NCI-H69 (cell line): ENCODE results near the gene SUN3.
"Not testable (repeated sequence)": the region's sequence is repeated elsewhere in the genome, so short reads cannot be mapped to it uniquely, and the experiment has no call there.

Source experiments
- DNase-seq: peaks from one replicate; lab custom pipeline; 2025; lab: John Stamatoyannopoulos, UW

SUN3 gene

DNA sequence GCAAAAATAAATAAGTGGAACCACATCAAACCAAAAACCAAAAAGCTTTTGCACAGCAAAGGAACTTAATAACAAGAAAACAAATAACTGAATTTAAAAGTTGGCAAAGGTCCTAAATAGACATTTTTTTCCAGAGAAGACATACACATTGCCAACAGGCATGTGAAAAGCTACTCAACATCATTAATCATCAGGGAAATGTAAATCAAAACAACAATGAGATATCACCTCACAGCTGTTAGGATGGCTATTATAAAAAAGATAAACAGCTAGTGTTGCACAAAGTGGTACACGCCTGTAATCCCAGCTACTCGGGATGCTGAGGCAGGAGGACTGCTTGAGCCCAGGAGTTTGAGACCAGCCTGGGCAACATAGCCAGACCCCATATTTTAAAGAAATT, 2.2 kb upstream of the SUN3 start:
- peak; percentile 51 for DNase-seq

DNA sequence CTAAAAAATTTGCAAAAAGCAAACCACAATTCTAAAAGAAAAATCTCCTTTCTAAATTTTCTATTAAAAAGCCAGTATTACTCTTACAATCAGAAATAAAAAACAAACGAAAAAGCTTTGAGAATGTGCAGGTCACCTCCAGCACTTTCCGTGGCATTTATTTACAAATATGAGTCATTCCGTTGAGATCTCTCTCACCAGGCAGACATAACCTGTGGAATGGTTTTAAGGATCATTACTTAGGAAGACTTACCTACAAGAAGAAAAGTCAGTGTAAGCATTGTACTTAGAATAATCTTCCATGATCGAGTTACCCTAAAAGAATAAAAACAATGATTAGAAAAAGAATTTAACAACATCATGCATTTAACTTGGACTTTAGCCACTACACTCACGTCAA, 3.3 kb downstream of the SUN3 start:
- no peak for DNase-seq

DNA sequence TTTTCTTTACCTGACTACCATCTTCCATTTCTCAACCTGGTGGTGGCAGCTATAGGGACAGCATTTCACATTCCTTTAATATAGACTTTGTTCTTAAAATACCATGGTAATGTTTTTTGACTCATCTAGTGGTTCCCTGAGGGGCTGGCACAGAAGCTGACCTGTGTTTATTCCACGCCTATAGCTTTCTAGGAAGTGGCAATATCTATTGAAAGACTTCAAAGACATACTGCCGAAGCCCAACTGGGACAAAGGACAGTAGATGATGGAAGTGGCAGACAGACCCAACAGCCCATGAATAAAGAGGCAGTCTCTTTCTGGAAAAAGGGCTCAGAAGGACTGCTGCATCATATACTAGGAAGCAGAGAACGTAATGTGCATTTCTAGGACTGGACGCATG, 11.2 kb downstream of the SUN3 start:
- DNase-seq = no peak

GRCh38 chr7:48016641-48017040, 12.3 kb downstream of the SUN3 start:
- DNase-seq = no peak

DNA sequence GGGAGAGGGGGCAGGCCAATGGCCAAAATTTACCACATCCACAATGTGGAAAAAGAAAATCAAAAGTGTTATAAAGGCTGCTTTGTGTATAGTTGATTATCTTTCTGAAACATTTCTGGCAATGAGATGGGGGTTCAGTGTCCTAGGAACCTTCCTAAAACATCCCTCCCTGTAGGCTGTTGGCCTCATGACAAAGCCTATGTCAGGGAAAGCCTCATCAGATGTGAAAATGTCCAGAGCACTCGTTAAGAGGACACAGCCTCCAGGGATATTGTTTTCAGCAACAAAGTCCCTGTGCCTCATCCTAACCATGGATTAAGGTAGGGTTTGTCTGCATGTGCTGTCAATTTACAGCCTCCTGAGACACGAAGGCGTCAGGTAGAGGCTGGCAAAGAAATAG, 17.0 kb downstream of the SUN3 start:
- no peak for DNase-seq

DNA sequence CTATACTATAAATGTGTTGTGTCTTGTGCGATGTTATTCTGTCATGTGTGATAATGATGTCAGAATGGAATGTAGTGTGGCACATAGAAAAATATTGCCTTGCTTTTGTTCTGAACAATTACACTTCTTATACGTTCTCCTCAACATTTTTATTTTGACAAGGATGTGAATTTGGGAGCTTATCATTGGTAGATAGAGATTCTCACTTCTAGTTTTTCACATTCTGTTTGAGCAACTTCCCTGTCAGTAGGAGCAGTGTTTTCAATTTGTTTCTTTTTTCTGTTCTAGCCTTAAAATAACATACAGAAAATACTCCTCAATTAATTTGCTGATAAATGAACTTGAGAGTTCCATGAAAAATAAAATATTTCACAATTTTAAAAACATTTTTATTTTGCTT, 17.6 kb downstream of the SUN3 start:
- DNase-seq = no peak

- no peak for DNase-seq
These were observed 19.0 kb downstream of the SUN3 start for GRCh38 chr7:48009954-48010353.

DNA sequence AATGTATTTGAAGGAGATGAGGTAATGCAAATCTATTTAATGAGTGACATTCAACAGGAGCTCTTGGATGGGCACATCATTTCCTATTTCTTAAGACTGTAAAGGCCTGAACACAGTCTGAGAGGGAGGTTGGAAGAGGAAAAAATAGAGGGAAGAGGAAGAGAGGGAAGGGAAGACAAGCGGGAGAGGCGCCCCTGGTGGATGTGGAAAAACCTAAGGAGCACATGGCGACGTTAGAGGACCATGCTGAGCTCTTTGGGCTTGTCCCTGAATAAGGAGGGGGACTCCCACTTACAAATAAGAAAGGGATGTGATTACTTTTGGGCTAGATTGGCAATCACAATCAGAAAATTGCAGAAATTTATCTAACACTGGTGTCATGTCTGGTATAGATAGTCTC, 19.6 kb downstream of the SUN3 start:
- DNase-seq = no peak

- DNase-seq = no peak
These were observed 22.0 kb downstream of the SUN3 start for GRCh38 chr7:48006866-48007265.

DNA sequence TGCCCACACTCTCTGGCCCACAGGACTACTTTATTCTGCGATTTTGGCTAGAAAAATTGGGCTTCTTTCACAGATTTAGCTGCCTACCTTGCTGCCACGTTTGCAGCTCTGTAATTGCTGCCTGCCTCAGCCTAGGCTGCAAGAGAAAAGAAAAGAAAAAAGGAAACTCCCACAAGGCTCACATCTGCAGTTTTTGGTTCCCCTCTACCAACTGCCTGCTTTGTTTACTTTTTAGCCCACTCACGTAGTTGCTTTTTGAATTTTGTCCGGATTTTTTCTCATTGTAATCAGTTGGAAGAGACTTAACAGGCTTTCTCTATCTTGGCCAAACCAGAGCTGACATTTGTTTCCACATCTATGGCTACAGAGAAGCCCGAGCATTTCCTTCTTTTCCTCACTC, 24.3 kb downstream of the SUN3 start:
- no peak for DNase-seq

DNA sequence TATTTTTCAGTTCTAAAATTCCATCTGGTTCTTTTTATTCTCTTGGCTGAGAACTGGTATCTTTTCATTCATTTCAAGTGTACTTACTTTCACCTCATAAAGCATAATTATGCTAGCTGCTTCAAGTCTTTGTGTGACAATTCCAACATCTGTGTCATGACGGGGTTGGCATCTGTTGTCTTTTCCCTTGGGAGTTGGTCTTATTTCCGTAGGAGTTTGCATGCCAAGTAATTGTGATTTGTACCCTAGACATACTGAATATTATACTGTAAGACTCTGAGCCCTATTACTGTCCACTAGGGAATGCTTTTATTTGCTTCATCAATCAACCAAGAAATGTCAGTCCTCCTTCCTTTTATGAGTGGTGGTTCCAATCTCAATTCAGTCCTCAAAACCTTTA, 24.9 kb downstream of the SUN3 start:
- peak; percentile 99 for DNase-seq

GRCh38 chr7:48000164-48000563, 28.7 kb downstream of the SUN3 start:
- not testable (repeated sequence) for DNase-seq

- no peak for DNase-seq
These were observed 29.5 kb downstream of the SUN3 start for GRCh38 chr7:47999413-47999812.

- DNase-seq = peak; percentile 25
These were observed 36.5 kb downstream of the SUN3 start for GRCh38 chr7:47992446-47992845.

- peak; percentile 97 for DNase-seq
These were observed 37.1 kb downstream of the SUN3 start for GRCh38 chr7:47991741-47992311.

GRCh38 chr7:47991270-47991669, 37.6 kb downstream of the SUN3 start:
- no peak for DNase-seq

DNA sequence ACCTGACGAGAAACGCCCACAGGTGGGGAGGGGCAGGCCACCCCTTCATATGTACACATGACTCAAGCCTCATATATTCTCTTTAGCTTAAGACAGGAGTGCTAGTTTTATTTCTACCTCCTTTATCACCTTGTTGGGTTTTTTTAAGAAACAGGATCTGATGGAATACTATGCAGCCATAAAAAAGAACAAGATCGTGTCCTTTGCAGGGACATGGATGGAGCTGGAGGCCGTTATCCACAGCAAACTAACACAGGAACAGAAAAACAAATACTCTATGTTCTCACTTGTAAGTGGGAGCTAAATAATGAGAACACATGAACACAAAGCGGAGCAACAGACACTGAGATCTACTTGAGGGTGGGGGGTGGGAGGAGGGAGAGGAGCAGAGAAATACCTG, 38.3 kb downstream of the SUN3 start:
- no peak for DNase-seq

DNA sequence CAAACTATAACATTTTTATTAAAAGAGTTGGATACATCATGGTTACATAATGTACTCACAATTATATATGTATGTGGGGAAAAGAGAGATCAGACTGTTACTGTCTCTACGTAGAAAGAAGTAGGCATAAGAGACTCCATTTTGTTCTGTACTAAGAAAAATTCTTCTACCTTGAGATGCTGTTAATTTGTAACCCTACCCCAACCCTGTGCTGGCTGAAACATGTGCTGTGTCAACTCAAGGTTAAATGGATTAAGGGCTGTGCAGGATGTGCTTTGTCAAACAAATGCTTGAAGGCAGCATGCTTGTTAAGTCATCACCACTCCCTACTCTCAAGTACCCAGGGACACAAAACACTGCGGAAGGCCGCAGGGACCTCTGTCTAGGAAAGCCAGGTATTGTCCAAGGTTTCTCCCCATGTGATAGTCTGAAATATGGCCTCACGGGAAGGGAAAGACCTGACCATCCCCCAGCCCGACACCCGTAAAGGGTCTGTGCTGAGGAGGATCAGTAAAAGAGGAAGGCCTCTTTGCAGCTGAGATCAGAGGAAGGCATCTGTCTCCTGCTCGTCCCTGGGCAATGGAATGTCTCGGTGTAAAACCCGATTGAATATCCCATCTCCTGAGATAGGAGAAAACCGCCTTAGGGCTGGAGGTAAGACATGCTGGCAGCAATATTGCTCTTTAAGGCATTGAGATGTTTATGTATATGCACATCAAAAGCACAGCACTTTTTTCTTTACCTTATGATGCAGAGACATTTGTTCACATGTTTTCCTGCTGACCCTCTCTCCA, 39.1 kb downstream of the SUN3 start:
- DNase-seq = peak; percentile 54

GRCh38 chr7:47988496-47989386, 40.2 kb downstream of the SUN3 start:
- peak; percentile 35 for DNase-seq

GRCh38 chr7:47982610-47983009, 46.3 kb downstream of the SUN3 start:
- DNase-seq = peak; percentile 81

GRCh38 chr7:47980648-47981047, 48.3 kb downstream of the SUN3 start:
- not testable (repeated sequence) for DNase-seq

- DNase-seq = no peak
These were observed 49.1 kb downstream of the SUN3 start for GRCh38 chr7:47979832-47980181.
